Measurements from ENCODE around the gene GTF2F2. TPM values are rescaled to one million over a fixed set of nuclear protein-coding genes. Genes with fewer than 3 reads are reported as not detected.

Gene GTF2F2
- total RNA-seq, 2 donors from 2014 or later = 13.8 to 16.7 TPM

- DNase-seq (no peak), ATAC-seq (replicated peaks in 1 of 2) (no peak)
- H3K27ac Mint-ChIP-seq = no peak overlapping the region
- no peaks in the 10 kb centered on the region for H3K9me3 Mint-ChIP-seq
- no peak overlapping the region for H3K4me3 Mint-ChIP-seq
- H3K36me3 Mint-ChIP-seq (ENCODE audit: insufficient read depth in 2 of 2) = peaks cover 0 to 3% of the 10 kb centered on the region in 2 donors
- H3K27me3 Mint-ChIP-seq (ENCODE audit: low read depth) = no peaks in the 10 kb centered on the region
- peaks cover 6% of the 10 kb centered on the region for H3K4me1 Mint-ChIP-seq (ENCODE audit: low read depth)
Measured at GRCh38 chr13:45196096-45196495, 75.8 kb downstream of the GTF2F2 start.

GRCh38 chr13:45196622-45197021 is 76.3 kb downstream of the GTF2F2 start:
- Mint-ChIP-seq H3K27me3 (ENCODE audit: low read depth) (no peaks in the 10 kb centered on the region), H3K9me3 (no peaks in the 10 kb centered on the region), H3K4me1 (ENCODE audit: low read depth) (peaks cover 6% of the 10 kb centered on the region), H3K27ac (no peak overlapping the region), H3K36me3 (ENCODE audit: insufficient read depth in 2 of 2) (peaks cover 0 to 3% of the 10 kb centered on the region in 2 donors), H3K4me3 (no peak overlapping the region)
- peak in 1 of 2 donors; percentile 32 for ATAC-seq (replicated peaks in 1 of 2)
- no peak for DNase-seq

- Mint-ChIP-seq H3K36me3 (ENCODE audit: insufficient read depth in 2 of 2) (peaks cover 2 to 5% of the 10 kb centered on the region in 2 donors), H3K4me1 (ENCODE audit: low read depth) (peaks cover 6% of the 10 kb centered on the region), H3K9me3 (no peaks in the 10 kb centered on the region), H3K27ac (no peak overlapping the region), H3K4me3 (no peak overlapping the region), H3K27me3 (ENCODE audit: low read depth) (no peaks in the 10 kb centered on the region)
- DNase-seq = no peak
- no peak for ATAC-seq (replicated peaks in 1 of 2)
Measured at GRCh38 chr13:45198041-45198440, 77.7 kb downstream of the GTF2F2 start.

DNA sequence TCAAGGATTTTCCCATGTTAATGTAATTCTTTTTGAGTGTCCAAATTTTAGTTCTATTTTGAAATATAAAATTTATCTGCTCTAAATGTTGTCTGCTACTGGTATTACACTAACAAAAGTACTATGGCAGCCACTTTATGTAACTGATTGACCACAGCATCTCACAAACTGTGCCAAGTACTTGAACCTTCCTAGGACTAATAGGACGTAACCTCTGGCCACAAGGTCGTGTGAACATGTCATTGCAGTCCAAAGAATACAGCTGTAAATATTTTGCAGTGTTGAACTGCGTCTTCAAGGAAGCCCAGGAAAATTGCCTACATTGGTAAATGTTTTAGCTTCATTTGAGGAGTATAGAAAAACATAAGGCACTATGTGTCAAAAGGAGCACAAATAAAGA is 78.6 kb downstream of the GTF2F2 start:
- ATAC-seq (replicated peaks in 1 of 2) = no peak
- no peaks in the 10 kb centered on the region for H3K9me3 Mint-ChIP-seq
- no peak for DNase-seq
- H3K27me3 Mint-ChIP-seq (ENCODE audit: low read depth) = no peaks in the 10 kb centered on the region
- H3K36me3 Mint-ChIP-seq (ENCODE audit: insufficient read depth in 2 of 2) = peaks cover 2 to 5% of the 10 kb centered on the region in 2 donors
- peaks cover 6% of the 10 kb centered on the region for H3K4me1 Mint-ChIP-seq (ENCODE audit: low read depth)
- no peak overlapping the region for H3K4me3 Mint-ChIP-seq
- no peak overlapping the region for H3K27ac Mint-ChIP-seq

DNA sequence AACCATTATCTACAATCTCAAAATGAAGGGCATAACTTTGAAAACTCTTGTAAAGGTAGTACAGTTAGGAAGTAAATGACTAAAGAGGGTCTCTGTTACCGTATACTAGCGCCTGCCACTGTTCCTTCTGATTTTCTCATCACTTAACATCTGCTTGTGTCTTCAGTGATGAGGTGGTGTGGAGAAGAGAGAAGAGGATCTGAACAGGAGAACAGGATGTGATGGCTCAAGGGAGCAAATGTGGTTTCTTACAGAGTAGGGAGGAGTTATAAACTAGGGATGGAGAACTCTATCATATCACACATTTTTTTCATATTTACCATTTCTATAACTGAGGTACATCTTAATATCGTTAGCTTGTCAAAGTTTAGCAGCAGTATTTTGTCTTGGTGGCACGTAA is 79.4 kb downstream of the GTF2F2 start:
- Mint-ChIP-seq H3K27me3 (ENCODE audit: low read depth) (no peaks in the 10 kb centered on the region), H3K4me1 (ENCODE audit: low read depth) (peaks cover 10% of the 10 kb centered on the region), H3K27ac (no peak overlapping the region), H3K36me3 (ENCODE audit: insufficient read depth in 2 of 2) (peaks cover 2 to 5% of the 10 kb centered on the region in 2 donors), H3K4me3 (no peak overlapping the region), H3K9me3 (no peaks in the 10 kb centered on the region)
- no peak for DNase-seq
- ATAC-seq (replicated peaks in 1 of 2) = no peak

DNA sequence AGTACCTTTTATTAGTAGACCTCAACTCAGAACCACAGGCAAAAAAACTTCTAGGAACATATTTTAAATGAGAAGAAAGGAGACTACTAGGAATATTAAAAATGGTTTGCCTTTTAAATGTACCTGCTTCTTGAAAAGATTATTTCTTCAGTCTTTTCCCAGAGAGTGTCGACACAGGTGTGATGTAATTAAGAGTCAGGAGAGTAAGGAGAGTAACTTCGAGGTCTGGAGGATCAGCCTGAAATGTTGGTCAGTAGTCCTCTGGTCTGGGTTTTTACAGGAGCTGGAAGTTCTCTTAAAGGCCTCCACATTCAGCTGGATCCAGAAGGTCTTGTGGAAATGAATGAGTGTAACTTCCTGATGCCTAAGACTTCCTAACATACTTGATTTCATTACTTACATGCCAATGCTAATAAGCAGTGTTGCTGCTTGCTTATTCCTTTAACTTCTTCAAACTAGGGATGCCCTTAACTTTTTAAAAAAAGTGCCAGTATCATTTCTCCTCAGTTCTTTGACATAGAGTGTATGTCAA is 80.5 kb downstream of the GTF2F2 start, which contains the start of gene KCTD4:
Gene KCTD4, minus strand, starts transcription at position 345 of the 532 bp plus-strand sequence. CDS start 6,478 bp downstream, outside the sequence.
- DNase-seq = no peak
- peaks cover 2 to 5% of the 10 kb centered on the region in 2 donors for H3K36me3 Mint-ChIP-seq (ENCODE audit: insufficient read depth in 2 of 2)

GRCh38 chr13:45205124-45205523 is 84.8 kb downstream of the GTF2F2 start:
- no peak overlapping the region for H3K4me3 Mint-ChIP-seq
- H3K9me3 Mint-ChIP-seq = no peaks in the 10 kb centered on the region
- H3K36me3 Mint-ChIP-seq (ENCODE audit: insufficient read depth in 2 of 2) = peaks cover 7 to 8% of the 10 kb centered on the region in 2 donors
- H3K4me1 Mint-ChIP-seq (ENCODE audit: low read depth) = peaks cover 22% of the 10 kb centered on the region
- DNase-seq (no peak), ATAC-seq (replicated peaks in 1 of 2) (no peak)
- H3K27me3 Mint-ChIP-seq (ENCODE audit: low read depth) = no peaks in the 10 kb centered on the region
- peak overlapping the region; percentile 8 for H3K27ac Mint-ChIP-seq

More for the DNA sequence above, 80.5 kb downstream of the GTF2F2 start, which contains the start of gene KCTD4:
- ATAC-seq (replicated peaks in 1 of 2) = no peak
- H3K9me3 Mint-ChIP-seq = no peaks in the 10 kb centered on the region
- no peak within 1 kb of the TSS for H3K4me3 Mint-ChIP-seq
- H3K27ac Mint-ChIP-seq = no peak within 1 kb of the TSS
- peaks cover 19% of the 10 kb centered on the region for H3K4me1 Mint-ChIP-seq (ENCODE audit: low read depth)
- no peaks in the 10 kb centered on the region for H3K27me3 Mint-ChIP-seq (ENCODE audit: low read depth)

DNA sequence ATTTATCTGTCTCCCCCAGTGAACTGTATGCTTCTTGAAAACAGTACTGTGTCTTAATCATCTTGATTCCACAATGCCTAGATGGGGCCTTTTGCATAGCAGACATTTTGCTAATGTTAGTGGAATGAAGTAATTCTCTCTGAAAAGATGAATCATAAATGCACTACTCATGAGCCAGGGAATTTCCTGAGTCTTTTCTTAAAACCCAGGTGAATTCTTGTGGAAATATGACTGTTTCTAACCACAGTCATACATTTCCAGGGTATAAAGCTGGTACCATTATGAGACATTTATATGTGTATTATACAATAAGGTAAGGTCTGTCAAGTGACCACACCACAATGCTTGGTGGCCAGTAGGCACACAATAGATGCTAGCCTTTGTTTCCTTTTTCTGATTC is 86.0 kb downstream of the GTF2F2 start:
- Mint-ChIP-seq H3K27ac (peak overlapping the region; percentile 30), H3K36me3 (ENCODE audit: insufficient read depth in 2 of 2) (peaks cover 11 to 12% of the 10 kb centered on the region in 2 donors), H3K9me3 (no peaks in the 10 kb centered on the region), H3K4me1 (ENCODE audit: low read depth) (peaks cover 22% of the 10 kb centered on the region), H3K4me3 (peak overlapping the region; percentile 9 to 53), H3K27me3 (ENCODE audit: low read depth) (no peaks in the 10 kb centered on the region)
- ATAC-seq (replicated peaks in 1 of 2) (peak; percentile 92), DNase-seq (peak; percentile 19 to 23)

DNA sequence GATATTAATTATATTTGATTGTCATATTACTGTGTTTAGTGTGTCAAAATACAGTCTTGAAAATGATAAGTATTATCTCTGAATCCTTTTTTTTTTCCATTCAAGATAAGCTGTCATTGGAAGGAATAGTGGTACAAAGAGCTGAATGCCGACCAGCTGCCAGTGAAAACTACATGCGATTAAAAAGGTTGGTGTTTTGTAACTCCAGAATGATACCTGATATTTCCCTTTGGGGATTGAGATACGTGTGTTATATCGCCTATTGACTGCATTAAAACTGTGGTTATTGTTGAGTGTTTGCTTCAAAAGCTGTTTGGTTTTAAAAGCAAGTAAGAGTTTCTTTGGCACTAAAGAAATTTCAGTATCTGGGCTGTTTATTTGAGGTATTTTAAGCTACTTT is 87.0 kb downstream of the GTF2F2 start:
- ATAC-seq (replicated peaks in 1 of 2) = no peak
- no peaks in the 10 kb centered on the region for H3K9me3 Mint-ChIP-seq
- H3K27ac Mint-ChIP-seq = no peak overlapping the region
- peaks cover 22% of the 10 kb centered on the region for H3K4me1 Mint-ChIP-seq (ENCODE audit: low read depth)
- no peak overlapping the region for H3K4me3 Mint-ChIP-seq
- H3K27me3 Mint-ChIP-seq (ENCODE audit: low read depth) = no peaks in the 10 kb centered on the region
- no peak for DNase-seq
- H3K36me3 Mint-ChIP-seq (ENCODE audit: insufficient read depth in 2 of 2) = peaks cover 10% of the 10 kb centered on the region in 2 donors

GRCh38 chr13:45208132-45208531 is 87.8 kb downstream of the GTF2F2 start:
- ATAC-seq (replicated peaks in 1 of 2) (no peak), DNase-seq (no peak)
- H3K9me3 Mint-ChIP-seq = no peaks in the 10 kb centered on the region
- H3K4me1 Mint-ChIP-seq (ENCODE audit: low read depth) = peaks cover 22% of the 10 kb centered on the region
- H3K4me3 Mint-ChIP-seq = no peak overlapping the region
- no peaks in the 10 kb centered on the region for H3K27me3 Mint-ChIP-seq (ENCODE audit: low read depth)
- H3K27ac Mint-ChIP-seq = no peak overlapping the region
- peaks cover 9% of the 10 kb centered on the region in 2 donors for H3K36me3 Mint-ChIP-seq (ENCODE audit: insufficient read depth in 2 of 2)

DNA sequence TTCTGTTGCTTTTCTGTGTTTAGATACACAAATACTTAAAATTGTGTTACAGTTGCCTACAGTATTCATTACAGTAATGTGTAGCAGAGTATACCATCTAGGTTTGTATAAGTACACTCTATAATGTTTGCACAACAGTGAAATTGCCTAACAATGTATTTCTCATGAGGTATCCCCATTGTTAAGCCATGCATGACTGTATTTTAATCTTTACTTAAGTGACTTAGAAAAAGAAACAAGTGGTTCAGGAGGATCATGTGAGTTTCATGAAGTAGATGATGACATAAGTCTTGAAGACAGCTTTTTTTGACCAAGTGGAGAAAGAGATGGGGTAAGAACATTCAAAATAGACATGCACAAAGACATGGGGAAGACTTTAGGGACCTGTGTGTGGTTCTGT is 88.9 kb downstream of the GTF2F2 start:
- Mint-ChIP-seq H3K27me3 (ENCODE audit: low read depth) (no peaks in the 10 kb centered on the region), H3K4me3 (no peak overlapping the region), H3K4me1 (ENCODE audit: low read depth) (peaks cover 22% of the 10 kb centered on the region), H3K9me3 (no peaks in the 10 kb centered on the region), H3K36me3 (ENCODE audit: insufficient read depth in 2 of 2) (peaks cover 9% of the 10 kb centered on the region in 2 donors), H3K27ac (no peak overlapping the region)
- DNase-seq (no peak), ATAC-seq (replicated peaks in 1 of 2) (no peak)

DNA sequence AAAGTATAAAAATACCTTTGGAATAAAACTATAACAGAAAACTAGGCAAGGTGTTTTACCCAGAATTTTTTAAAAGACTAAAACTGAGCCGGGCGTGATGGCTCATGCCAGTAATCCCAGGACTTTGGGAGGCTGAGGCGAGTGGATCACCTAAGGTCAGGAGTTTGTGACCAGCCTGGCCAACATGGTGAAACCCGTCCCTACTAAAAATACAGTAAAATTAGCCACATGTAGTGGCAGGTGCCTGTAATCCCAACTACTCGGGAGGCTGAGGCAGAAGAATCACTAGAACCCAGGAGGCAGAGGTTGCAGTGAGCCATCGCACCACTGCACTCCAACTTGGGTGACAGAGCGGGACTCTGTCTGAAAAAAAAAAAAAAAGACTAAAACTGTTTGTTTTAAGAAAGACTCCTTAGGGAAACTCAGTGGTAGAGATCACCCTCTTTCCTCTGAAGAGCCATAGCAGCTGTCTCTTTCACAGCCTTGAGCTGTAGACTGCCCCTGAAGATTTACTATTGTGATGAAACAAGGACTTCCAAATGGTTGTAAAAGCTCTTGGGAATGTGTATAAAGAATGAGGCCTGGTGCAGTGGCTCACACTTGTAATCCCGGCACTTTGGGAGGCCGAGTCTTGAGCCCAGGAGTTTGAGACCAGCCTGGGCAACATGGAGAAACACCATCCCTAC is 95.2 kb downstream of the GTF2F2 start:
- H3K27ac Mint-ChIP-seq = no peak overlapping the region
- DNase-seq (no peak), ATAC-seq (replicated peaks in 1 of 2) (no peak)
- H3K9me3 Mint-ChIP-seq = no peaks in the 10 kb centered on the region
- no peak overlapping the region for H3K4me3 Mint-ChIP-seq
- peaks cover 0 to 2% of the 10 kb centered on the region in 2 donors for H3K36me3 Mint-ChIP-seq (ENCODE audit: insufficient read depth in 2 of 2)
- H3K4me1 Mint-ChIP-seq (ENCODE audit: low read depth) = peaks cover 11% of the 10 kb centered on the region
- no peaks in the 10 kb centered on the region for H3K27me3 Mint-ChIP-seq (ENCODE audit: low read depth)

GRCh38 chr13:45216193-45216592 is 95.9 kb downstream of the GTF2F2 start:
- no peak overlapping the region for H3K4me3 Mint-ChIP-seq
- H3K4me1 Mint-ChIP-seq (ENCODE audit: low read depth) = peaks cover 11% of the 10 kb centered on the region
- no peak for DNase-seq
- H3K36me3 Mint-ChIP-seq (ENCODE audit: insufficient read depth in 2 of 2) = no peaks in the 10 kb centered on the region
- H3K9me3 Mint-ChIP-seq = no peaks in the 10 kb centered on the region
- ATAC-seq (replicated peaks in 1 of 2) = no peak
- no peak overlapping the region for H3K27ac Mint-ChIP-seq
- no peaks in the 10 kb centered on the region for H3K27me3 Mint-ChIP-seq (ENCODE audit: low read depth)

- Mint-ChIP-seq H3K36me3 (ENCODE audit: insufficient read depth in 2 of 2) (peaks cover 0 to 3% of the 10 kb centered on the region in 2 donors), H3K27ac (no peak overlapping the region), H3K4me3 (no peak overlapping the region), H3K9me3 (no peaks in the 10 kb centered on the region), H3K4me1 (ENCODE audit: low read depth) (peaks cover 11% of the 10 kb centered on the region), H3K27me3 (ENCODE audit: low read depth) (no peaks in the 10 kb centered on the region)
- no peak for ATAC-seq (replicated peaks in 1 of 2)
- no peak for DNase-seq
Measured at GRCh38 chr13:45218689-45219088, 98.4 kb downstream of the GTF2F2 start.

Data from activated T-cell treated with anti-CD3 and anti-CD28 coated beads, Interleukin-2, amount 50 U/mL, for 72 hours (primary cell).